Right forelimb (tissue), 1 donor: ENCODE data around the gene DKKL1.
"Not testable (repeated sequence)": the region's sequence is repeated elsewhere in the genome, so short reads cannot be mapped to it uniquely, and the experiment has no call there.

Experiments
- DNase-seq: peaks from one replicate; pipeline ENCODE4 v3.0.0-alpha.2; 2018

Gene DKKL1

GRCh38 chr19:49363268-49364082 is at the start of gene DKKL1:
Gene DKKL1 (plus strand): TSS chr19:49363877. CDS start chr19:49363999, 122 bp downstream.
- DNase-seq = peak; percentile 97

GRCh38 chr19:49315111-49315510 is 48.6 kb upstream of the DKKL1 start:
- DNase-seq = no peak

GRCh38 chr19:49316284-49316683 is 47.4 kb upstream of the DKKL1 start:
- no peak for DNase-seq

- DNase-seq = no peak
These were observed 45.4 kb upstream of the DKKL1 start for GRCh38 chr19:49318296-49318695.

GRCh38 chr19:49324801-49325576 is 38.7 kb upstream of the DKKL1 start, which contains the start of gene SLC6A16:
Gene SLC6A16 (minus strand): TSS chr19:49325191. CDS start chr19:49311347, 13,844 bp downstream.
- DNase-seq = no peak

GRCh38 chr19:49325756-49326155 is 37.9 kb upstream of the DKKL1 start:
- not testable (repeated sequence) for DNase-seq

GRCh38 chr19:49326165-49326704 is 37.4 kb upstream of the DKKL1 start:
- DNase-seq = no peak

GRCh38 chr19:49327878-49328544 is 35.7 kb upstream of the DKKL1 start:
- DNase-seq = no peak

- no peak for DNase-seq
These were observed 34.9 kb upstream of the DKKL1 start for GRCh38 chr19:49328741-49329140.

GRCh38 chr19:49331187-49331586 is 32.5 kb upstream of the DKKL1 start:
- DNase-seq = not testable (repeated sequence)

GRCh38 chr19:49331616-49332055 is 32.0 kb upstream of the DKKL1 start:
- no peak for DNase-seq

- DNase-seq = not testable (repeated sequence)
These were observed 30.8 kb upstream of the DKKL1 start for GRCh38 chr19:49332691-49333417.

- no peak for DNase-seq
These were observed 30.3 kb upstream of the DKKL1 start for GRCh38 chr19:49333418-49333805.

GRCh38 chr19:49333811-49334288 is 29.8 kb upstream of the DKKL1 start:
- DNase-seq = no peak

GRCh38 chr19:49335071-49335783 is 28.4 kb upstream of the DKKL1 start, which contains the start of gene CD37:
Gene CD37 (plus strand): TSS chr19:49335406. CDS start chr19:49335541, 135 bp downstream.
- no peak for DNase-seq

- no peak for DNase-seq
These were observed 27.7 kb upstream of the DKKL1 start for GRCh38 chr19:49335784-49336481.

- DNase-seq = no peak
These were observed 27.0 kb upstream of the DKKL1 start for GRCh38 chr19:49336482-49337266.

- peak; percentile 32 for DNase-seq
These were observed 26.2 kb upstream of the DKKL1 start for GRCh38 chr19:49337267-49338022.
